NOMO-1 treated with DMSO at 0.1 percent for 48 hours (cell line): ENCODE results near the gene HES3.

ENCODE experiments used
- DNase-seq: peaks from one replicate; lab custom pipeline; 2025; ENCODE audit not compliant: unreplicated experiment; lab: John Stamatoyannopoulos, UW

Gene HES3

GRCh38 chr1:6276811-6277555 lies 33.0 kb downstream of the HES3 start:
- DNase-seq, result no peak

- DNase-seq, result no peak
Measured at GRCh38 chr1:6278263-6278662, 34.3 kb downstream of the HES3 start.

GRCh38 chr1:6279066-6279465 lies 35.1 kb downstream of the HES3 start:
- no peak for DNase-seq

GRCh38 chr1:6279613-6280383 lies 35.8 kb downstream of the HES3 start:
- no peak for DNase-seq

GRCh38 chr1:6280761-6281451 lies 36.9 kb downstream of the HES3 start:
- no peak for DNase-seq

GRCh38 chr1:6281511-6282402 lies 37.8 kb downstream of the HES3 start:
- DNase-seq, result no peak

- DNase-seq, result no peak
Measured at GRCh38 chr1:6282577-6283270, 38.7 kb downstream of the HES3 start.

- DNase-seq, result no peak
Measured at GRCh38 chr1:6285336-6285735, 41.4 kb downstream of the HES3 start.

GRCh38 chr1:6286266-6286665 lies 42.3 kb downstream of the HES3 start:
- DNase-seq, result no peak

GRCh38 chr1:6287029-6287428 lies 43.0 kb downstream of the HES3 start:
- DNase-seq, result no peak

GRCh38 chr1:6287431-6287886 lies 43.5 kb downstream of the HES3 start:
- DNase-seq, result no peak

- no peak for DNase-seq
Measured at GRCh38 chr1:6288026-6288425, 44.0 kb downstream of the HES3 start.

- DNase-seq, result no peak
Measured at GRCh38 chr1:6288665-6289064, 44.7 kb downstream of the HES3 start.

GRCh38 chr1:6292102-6292501 lies 48.1 kb downstream of the HES3 start:
- no peak for DNase-seq

GRCh38 chr1:6294080-6294889 lies 50.3 kb downstream of the HES3 start:
- DNase-seq, result no peak

GRCh38 chr1:6294890-6295556 lies 51.0 kb downstream of the HES3 start:
- DNase-seq, result no peak
